NB4 (cell line): ENCODE measurements around the gene ADGRB2.

ENCODE experiments used
- DNase-seq: peaks from one replicate; pipeline ENCODE4 v3.0.0; 2010; ENCODE audit warnings: low read depth
- H3K4me3 ChIP-seq: one replicate; pipeline ENCODE4 v1.5.1; 2011; ENCODE audit warnings: mild to moderate bottlenecking, low read depth, low read length, moderate library complexity
- CTCF ChIP-seq: IDR thresholded peaks from one replicate; pipeline ENCODE4 v1.5.1; 2012; ENCODE audit warnings: low read depth, low read length
- MAX ChIP-seq: IDR thresholded peaks from 2 replicates; pipeline ENCODE4 v1.6.1; 2011; ENCODE audit warnings: low read depth, low read length
- MYC ChIP-seq: IDR thresholded peaks from 2 replicates; pipeline ENCODE4 v1.6.1; 2011; ENCODE audit warnings: low read depth, low read length
- POLR2A ChIP-seq: IDR thresholded peaks from 2 replicates; pipeline ENCODE4 v1.6.1; 2011; ENCODE audit warnings: mild to moderate bottlenecking; ENCODE audit not compliant: insufficient read length; ENCODE audit errors: extremely low read depth

The ADGRB2 gene

GRCh38 chr1:31761883-31762282, 2.3 kb downstream of the ADGRB2 start:
- DNase-seq, result no peak
- no peak for TF ChIP-seq MAX
- TF ChIP-seq MYC, result no peak
- no peak for TF ChIP-seq CTCF
- no peak for TF ChIP-seq POLR2A
- no peak overlapping the region for H3K4me3 ChIP-seq

GRCh38 chr1:31760471-31761470, 3.4 kb downstream of the ADGRB2 start:
- DNase-seq, result peak; percentile 81
- peak overlapping the region; percentile 32 for H3K4me3 ChIP-seq
- TF ChIP-seq POLR2A (no peak), MYC (no peak), CTCF (no peak), MAX (no peak)

GRCh38 chr1:31759298-31760023, 4.7 kb downstream of the ADGRB2 start:
- peak; percentile 31 for DNase-seq
- H3K4me3 ChIP-seq, result no peak overlapping the region
- TF ChIP-seq MAX (no peak), MYC (no peak), CTCF (no peak), POLR2A (no peak)

- H3K4me3 ChIP-seq, result no peak overlapping the region
- TF ChIP-seq MAX (no peak), CTCF (no peak), POLR2A (no peak), MYC (no peak)
- no peak for DNase-seq
Observed at GRCh38 chr1:31758823-31759222, 5.3 kb downstream of the ADGRB2 start.

- H3K4me3 ChIP-seq, result no peak overlapping the region
- no peak for DNase-seq
- no peak for TF ChIP-seq CTCF
- TF ChIP-seq MAX, result no peak
- TF ChIP-seq MYC, result no peak
- TF ChIP-seq POLR2A, result no peak
Observed at GRCh38 chr1:31757989-31758388, 6.2 kb downstream of the ADGRB2 start.
